GM12878 (cell line): ENCODE data around the gene CCDC186. TPM values are rescaled to one million over a fixed set of nuclear protein-coding genes. Genes with fewer than 3 reads are reported as not detected.

Experiments
- ATAC-seq: fragments of 200-7000 bp; cut with Tn5 transposase; 3 replicates; pipeline ENCODE4 v1.9.1; 2020; ENCODE audit warnings: mild to moderate bottlenecking, moderate library complexity
- BruUV-seq: library from RNA; stranded (reverse); fragments of 400-500 nt; replicated peaks from 2 replicates; lab custom pipeline; 2021; lab: Mats Ljungman, UMichigan
- CTCF ChIA-PET: fragments of 300-600 bp; sonication (Branson Sonifier 250); formaldehyde crosslinking; extraction: SDS; loops from one replicate; lab custom pipeline; 2021; ENCODE audit warnings: inconsistent platforms; lab: Yijun Ruan, JAX
- POLR2A ChIA-PET: fragments of 350-600 bp; formaldehyde crosslinking; extraction: SDS; loops from one replicate; lab custom pipeline; 2021; ENCODE audit warnings: inconsistent platforms; lab: Charles Lee
- RAD21 ChIA-PET: fragments of 300-600 bp; sonication (Branson Sonifier 250); formaldehyde crosslinking; loops from one replicate; lab custom pipeline; 2023; ENCODE audit warnings: antibody characterized with exemption; ENCODE audit not compliant: unreplicated experiment; lab: Charles Lee
- SMC1A ChIA-PET: fragments of 300-600 bp; sonication (Branson Sonifier 250); formaldehyde crosslinking; loops from one replicate; lab custom pipeline; 2023; ENCODE audit not compliant: unreplicated experiment, uncharacterized antibody; lab: Charles Lee
- DNase-seq: peaks from one replicate; pipeline ENCODE4 v3.0.0-alpha.2; 2011; ENCODE audit warnings: low read depth, low spot score
- FAIRE-seq: peaks from 3 replicates; lab custom pipeline; 2011; peaks lifted over from hg19 to GRCh38; lab: Jason Lieb, UNC
- H2AFZ ChIP-seq: 2 replicates; pipeline ENCODE4 v1.6.0; 2011; ENCODE audit warnings: low read depth, low read length, control low read depth; ENCODE audit not compliant: control insufficient read depth
- H3K27ac ChIP-seq: 2 replicates; pipeline ENCODE4 v1.5.1; 2011; ENCODE audit warnings: control low read depth; ENCODE audit not compliant: control insufficient read depth, insufficient read depth
- H3K27me3 ChIP-seq, 2 experiments: replicated peaks in 1 of 2; 2 replicates each; pipeline versions ENCODE4 v1.6.0 to v1.6.1; 2011; ENCODE audit warnings: low read length in 1 of 2; ENCODE audit not compliant: control insufficient read depth in 2 of 2, insufficient read depth in 2 of 2
- H3K36me3 ChIP-seq, 2 experiments: 2 replicates each; pipeline ENCODE4 v1.5.1; 2011; ENCODE audit warnings: low read length in 1 of 2; ENCODE audit not compliant: control insufficient read depth in 2 of 2, insufficient read depth in 2 of 2
- H3K4me1 ChIP-seq: 2 replicates; pipeline ENCODE4 v1.6.1; 2011; ENCODE audit warnings: mild to moderate bottlenecking, low read length, moderate library complexity, mixed read lengths; ENCODE audit not compliant: control insufficient read depth, insufficient read depth
- H3K4me2 ChIP-seq: 2 replicates; pipeline ENCODE4 v1.6.0; 2011; ENCODE audit warnings: control low read depth; ENCODE audit not compliant: control insufficient read depth, insufficient read depth
- H3K4me3 ChIP-seq: fragments of 200-600 bp; sonication (generic); 2 replicates; pipeline ENCODE4 v1.5.1; 2016
- H3K79me2 ChIP-seq: 2 replicates; pipeline ENCODE4 v1.6.0; 2011; ENCODE audit warnings: low read length; ENCODE audit not compliant: control insufficient read depth, insufficient read depth
- H3K9ac ChIP-seq: 2 replicates; pipeline ENCODE4 v1.8.0; 2011; ENCODE audit warnings: low read length, control low read depth, mixed read lengths; ENCODE audit not compliant: control insufficient read depth, insufficient read depth
- H3K9me3 ChIP-seq: replicated peaks from 3 replicates; pipeline ENCODE4 v1.5.1; 2011; ENCODE audit warnings: mild to moderate bottlenecking, low read length; ENCODE audit not compliant: control insufficient read depth, insufficient read depth
- H4K20me1 ChIP-seq: 2 replicates; pipeline ENCODE4 v1.6.0; 2011; ENCODE audit not compliant: control insufficient read depth, insufficient read depth
- BACH1 ChIP-seq: fragments of 450-650 bp; IDR thresholded peaks from 2 replicates; pipeline ENCODE4 v1.6.1; 2017; ENCODE audit warnings: mild to moderate bottlenecking, borderline replicate concordance
- BRCA1 ChIP-seq: IDR thresholded peaks from 2 replicates; pipeline ENCODE4 v1.6.1; 2011; ENCODE audit warnings: low read depth, low read length, improper control_type of control experiment
- CBX5 ChIP-seq: sonication (generic); IDR thresholded peaks from 2 replicates; pipeline ENCODE4 v1.6.1; 2016; ENCODE audit warnings: low read depth, moderate library complexity, mild to moderate bottlenecking, inconsistent platforms
- CHD1 ChIP-seq: IDR thresholded peaks from 2 replicates; pipeline ENCODE4 v1.6.1; 2012; ENCODE audit warnings: low read depth, low read length, improper control_type of control experiment
- CHD2 ChIP-seq: IDR thresholded peaks from 2 replicates; pipeline ENCODE4 v1.6.1; 2011; ENCODE audit warnings: low read depth, low read length, improper control_type of control experiment, borderline replicate concordance
- ETV6 ChIP-seq, 2 experiments: fragments of 450-650 bp in 1 of 2; IDR thresholded peaks in 1 of 2; conservative IDR thresholded peaks in 1 of 2; 2 replicates each; pipeline ENCODE4 v1.6.1; 2014; ENCODE audit warnings: antibody characterized with exemption in 1 of 2, borderline replicate concordance in 1 of 2, low read depth in 1 of 2, mild to moderate bottlenecking in 1 of 2, moderate library complexity in 1 of 2
- GATAD2B ChIP-seq: fragments of 450-650 bp; conservative IDR thresholded peaks from 2 replicates; pipeline ENCODE4 v1.6.1; 2017; ENCODE audit warnings: low read depth, mild to moderate bottlenecking, moderate library complexity
- KLF5 ChIP-seq: fragments of 450-650 bp; IDR thresholded peaks from 2 replicates; pipeline ENCODE4 v1.6.1; 2014; ENCODE audit warnings: mild to moderate bottlenecking; ENCODE audit not compliant: partially characterized antibody
- MYB ChIP-seq: fragments of 150-350 bp; IDR thresholded peaks from 2 replicates; pipeline ENCODE4 v1.6.1; 2014; ENCODE audit warnings: mild to moderate bottlenecking, low read depth, low read length, borderline replicate concordance
- NBN ChIP-seq: fragments of 450-650 bp; IDR thresholded peaks from 2 replicates; pipeline ENCODE4 v1.6.1; 2016
- NFYA ChIP-seq: IDR thresholded peaks from 2 replicates; pipeline ENCODE4 v1.6.1; 2011; ENCODE audit warnings: low read depth, mild to moderate bottlenecking, low read length, improper control_type of control experiment, borderline replicate concordance
- RAD21 ChIP-seq: IDR thresholded peaks from 2 replicates; pipeline ENCODE4 v1.6.1; 2011; ENCODE audit warnings: mild to moderate bottlenecking, low read depth, low read length, moderate library complexity; ENCODE audit not compliant: insufficient read depth
- RCOR1 ChIP-seq: conservative IDR thresholded peaks from 2 replicates; pipeline ENCODE4 v1.6.1; 2012; ENCODE audit warnings: low read depth, low read length, improper control_type of control experiment
- SIN3A ChIP-seq: IDR thresholded peaks from 2 replicates; pipeline ENCODE4 v1.6.1; 2012; ENCODE audit warnings: low read depth, low read length, improper control_type of control experiment
- SMC3 ChIP-seq: IDR thresholded peaks from 2 replicates; pipeline ENCODE4 v1.6.1; 2011; ENCODE audit warnings: low read length, improper control_type of control experiment, borderline replicate concordance
- SP1 ChIP-seq: IDR thresholded peaks from one replicate; pipeline ENCODE4 v1.6.1; 2011; ENCODE audit warnings: low read depth, low read length
- SREBF2 ChIP-seq: IDR thresholded peaks from 2 replicates; pipeline ENCODE4 v1.6.1; 2012; ENCODE audit warnings: mild to moderate bottlenecking, low read length
- TBL1XR1 ChIP-seq: IDR thresholded peaks from 2 replicates; pipeline ENCODE4 v1.6.1; 2012; ENCODE audit warnings: low read depth, low read length, improper control_type of control experiment
- TCF3 ChIP-seq: IDR thresholded peaks from 2 replicates; pipeline ENCODE4 v1.6.1; 2012; ENCODE audit warnings: low read depth, mild to moderate bottlenecking, low read length, borderline replicate concordance; ENCODE audit not compliant: insufficient read depth
- ZSCAN29 ChIP-seq: fragments of 450-650 bp; IDR thresholded peaks from 2 replicates; pipeline ENCODE4 v1.6.1; 2017; ENCODE audit warnings: mild to moderate bottlenecking, moderate library complexity
- WGBS: methylation state at CpG from one replicate; pipeline ENCODE4 v1.1.6; 2016; ENCODE audit warnings: low lambda C conversion rate; ENCODE audit not compliant: insufficient replicate concordance, insufficient coverage; ENCODE audit errors: missing lambda C conversion rate; 5-methylcytosine and 5-hydroxymethylcytosine counted together
- in situ Hi-C: fragments of 300-500 bp; cut with MboI; formaldehyde crosslinking; loops from 9 replicates; pipeline ENCODE4 v1.14.3; 2018; ENCODE audit warnings: mixed read lengths
- intact Hi-C: fragments of 100-400 bp; cut with micrococcal nuclease; formaldehyde crosslinking; loops from one replicate; pipeline ENCODE4 v1.14.2; 2022; ENCODE audit not compliant: unreplicated experiment
- polyA plus RNA-seq, 11 experiments: library from polyadenylated mRNA; depleted of rRNA in 4 of 11; unstranded in 6 of 11; stranded (reverse) in 5 of 11; fragments of >200 nt; fragmentation: Nextera tagmentation in 4 of 11; fragmentation: Illumina TruSeq in 1 of 11; extraction: Ambion mirVana in 4 of 11; extraction: Trizol in 1 of 11; gene quantifications; 1 replicate in 1 of 11; 2 replicates in 10 of 11; pipeline versions ENCODE4 v1.2.1 to v1.2.3, GENCODE V29; 2011 to 2016; ENCODE audit warnings: inconsistent platforms in 2 of 11, missing spikeins in 2 of 11, low read depth in 1 of 11
- total RNA-seq, 4 experiments: library from RNA; depleted of rRNA in 3 of 4; stranded (reverse); fragments of >200 nt in 3 of 4; fragmentation: Illumina TruSeq in 1 of 4; extraction: Trizol in 1 of 4; gene quantifications; 2 replicates each; pipeline versions ENCODE4 v1.2.1 to v1.2.3, GENCODE V29; 2013 to 2021
- TF ChIP-seq, protein P1 (sequence below): IDR thresholded peaks from 2 replicates; pipeline ENCODE4 v1.6.1; 2012; ENCODE audit warnings: low read depth, low read length, improper control_type of control experiment
- TF ChIP-seq, protein P2 (sequence below), 3 experiments: IDR thresholded peaks in 2 of 3; conservative IDR thresholded peaks in 1 of 3; 2 replicates each; pipeline ENCODE4 v1.5.1; 2011; ENCODE audit warnings: low read depth in 3 of 3, low read length in 3 of 3, mild to moderate bottlenecking in 3 of 3, control low read depth in 2 of 3, moderate library complexity in 2 of 3, inconsistent platforms in 1 of 3, mixed read lengths in 1 of 3; ENCODE audit not compliant: control insufficient read depth in 2 of 3, insufficient read depth in 1 of 3; ENCODE audit errors: extremely low read depth in 1 of 3

The CCDC186 gene
- total and polyA plus RNA-seq, 10 of the 15 experiments (the other 5 are each of a cell fraction or from before 2014, with no cell fraction given) = 3.5 to 13.1 (median 7.3) TPM

DNA sequence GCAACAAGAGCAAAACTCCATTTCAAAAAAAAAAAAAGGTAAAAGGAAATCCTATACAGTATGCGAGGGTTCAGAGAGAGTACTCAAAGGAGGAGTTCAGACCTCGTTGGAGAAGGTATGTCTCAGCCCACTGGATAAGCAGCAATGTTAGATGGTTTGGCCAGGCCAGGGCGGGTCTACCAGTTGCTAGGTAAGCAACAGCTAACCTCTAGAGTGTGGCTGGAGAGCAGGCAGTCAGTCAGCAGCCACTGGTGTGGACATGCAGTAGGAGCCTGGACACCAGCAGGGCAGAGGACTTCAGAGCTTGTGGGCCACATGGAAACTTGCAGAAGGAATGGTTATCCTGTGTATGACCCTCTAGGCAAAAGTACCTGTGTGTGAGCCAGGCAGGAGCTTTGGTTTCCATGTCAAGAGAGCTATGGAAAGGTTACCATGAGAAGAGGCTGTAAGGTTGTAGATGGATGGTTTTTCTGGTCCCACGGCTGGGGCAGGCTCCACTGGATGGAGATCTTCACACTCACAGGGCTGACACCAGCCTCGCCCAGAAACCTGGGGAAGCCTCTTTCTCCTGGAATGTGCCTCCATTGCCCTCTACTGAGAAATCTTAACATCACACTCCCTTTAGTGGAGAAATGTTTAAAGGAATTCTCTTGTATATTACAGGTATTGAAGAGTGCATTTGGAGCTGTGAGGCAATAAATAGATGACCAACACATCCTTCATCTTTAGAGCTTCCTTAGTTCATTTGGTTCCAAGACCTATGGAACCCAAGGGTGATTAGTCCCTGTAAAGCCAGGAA lies 63.6 kb downstream of the CCDC186 start:
- in situ Hi-C loops = no loop called here
- RAD21 ChIA-PET = interaction anchor here (1.9 kb wide), 1 partner anchor 311 kb away, joined by 4 read pairs; no protein-coding TSS in a partner anchor

More for the DNA sequence above, 63.6 kb downstream of the CCDC186 start:
- Histone ChIP-seq H3K79me2 (no peaks in the 10 kb centered on the region), H3K4me1 (no peaks in the 10 kb centered on the region), H3K4me3 (no peak overlapping the region), H3K27me3 (peaks cover 0 to 4% of the 10 kb centered on the region in 2 experiments; a peak in 1 of 4 replicates)
- WGBS = 41% methylated on average over 5 of the region's 5 CpGs
- FAIRE-seq = no peak
- POLR2A ChIA-PET = no interaction called here
- TF ChIP-seq CHD2 (no peak), BRCA1 (no peak), NBN (no peak), SIN3A (no peak), MYB (no peak), BACH1 (no peak), KLF5 (no peak), ETV6 (conservative IDR thresholded peaks at IDR 0.05 in 1 of 2, IDR thresholded peaks at IDR 0.05 in 1 of 2; ENCODE audit: borderline replicate concordance in 1 of 2, low read depth in 1 of 2) (no peak), CHD1 (no peak), RCOR1 (no peak), ZSCAN29 (no peak), SP1 (no peak), GATAD2B (no peak), RAD21 (peak; percentile 60), CBX5 (no peak), NFYA (no peak), SREBF2 (no peak), TCF3 (no peak), TBL1XR1 (no peak), SMC3 (peak; percentile 31; the same call in 1 of the 2 replicates)
- TF ChIP-seq, protein P1, sequence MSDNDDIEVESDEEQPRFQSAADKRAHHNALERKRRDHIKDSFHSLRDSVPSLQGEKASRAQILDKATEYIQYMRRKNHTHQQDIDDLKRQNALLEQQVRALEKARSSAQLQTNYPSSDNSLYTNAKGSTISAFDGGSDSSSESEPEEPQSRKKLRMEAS = no peak
- TF ChIP-seq, protein P2, sequence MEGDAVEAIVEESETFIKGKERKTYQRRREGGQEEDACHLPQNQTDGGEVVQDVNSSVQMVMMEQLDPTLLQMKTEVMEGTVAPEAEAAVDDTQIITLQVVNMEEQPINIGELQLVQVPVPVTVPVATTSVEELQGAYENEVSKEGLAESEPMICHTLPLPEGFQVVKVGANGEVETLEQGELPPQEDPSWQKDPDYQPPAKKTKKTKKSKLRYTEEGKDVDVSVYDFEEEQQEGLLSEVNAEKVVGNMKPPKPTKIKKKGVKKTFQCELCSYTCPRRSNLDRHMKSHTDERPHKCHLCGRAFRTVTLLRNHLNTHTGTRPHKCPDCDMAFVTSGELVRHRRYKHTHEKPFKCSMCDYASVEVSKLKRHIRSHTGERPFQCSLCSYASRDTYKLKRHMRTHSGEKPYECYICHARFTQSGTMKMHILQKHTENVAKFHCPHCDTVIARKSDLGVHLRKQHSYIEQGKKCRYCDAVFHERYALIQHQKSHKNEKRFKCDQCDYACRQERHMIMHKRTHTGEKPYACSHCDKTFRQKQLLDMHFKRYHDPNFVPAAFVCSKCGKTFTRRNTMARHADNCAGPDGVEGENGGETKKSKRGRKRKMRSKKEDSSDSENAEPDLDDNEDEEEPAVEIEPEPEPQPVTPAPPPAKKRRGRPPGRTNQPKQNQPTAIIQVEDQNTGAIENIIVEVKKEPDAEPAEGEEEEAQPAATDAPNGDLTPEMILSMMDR (IDR thresholded peaks at IDR 0.05 in 2 of 3, conservative IDR thresholded peaks at IDR 0.05 in 1 of 3; ENCODE audit: control insufficient read depth in 2 of 3, extremely low read depth in 1 of 3, insufficient read depth in 1 of 3, low read depth in 3 of 3, low read length in 3 of 3) = peak in 2 of 3 experiments; percentile 24 to 31; a peak in 2 of 6 replicates
- TF ChIP-seq, all 136 proteins: peak for 3
- no peaks in the 10 kb centered on the region for H4K20me1 ChIP-seq
- BruUV-seq = no TSS peak
- no peaks in the 10 kb centered on the region for H3K36me3 ChIP-seq
- CTCF ChIA-PET = interaction anchor here (0.5 to 13.9 kb wide), 6 partner anchors 34 to 564 kb away, joined by 3 to 295 read pairs (median 3); no protein-coding TSS in a partner anchor
- no peaks in the 10 kb centered on the region for H3K9me3 ChIP-seq
- ATAC-seq = peak; percentile 53
- H2AFZ ChIP-seq = no peak overlapping the region
- no peak overlapping the region for H3K27ac ChIP-seq
- no peak overlapping the region for H3K4me2 ChIP-seq
- SMC1A ChIA-PET = interaction anchor here (18.1 kb wide), 1 partner anchor 307 kb away, joined by 291 read pairs; no protein-coding TSS in a partner anchor
- DNase-seq = no peak
- intact Hi-C loops = loop anchor here (5.0 kb wide), 1 partner anchor 188 kb away; no protein-coding TSS in a partner anchor
- no peak overlapping the region for H3K9ac ChIP-seq
